ENCODE data around the gene SLC25A29. TPM values are rescaled to one million over a fixed set of nuclear protein-coding genes. Genes with fewer than 3 reads are reported as not detected.

The SLC25A29 gene
- total RNA-seq, 1 donor from 2014 or later = 58.9 TPM

DNA sequence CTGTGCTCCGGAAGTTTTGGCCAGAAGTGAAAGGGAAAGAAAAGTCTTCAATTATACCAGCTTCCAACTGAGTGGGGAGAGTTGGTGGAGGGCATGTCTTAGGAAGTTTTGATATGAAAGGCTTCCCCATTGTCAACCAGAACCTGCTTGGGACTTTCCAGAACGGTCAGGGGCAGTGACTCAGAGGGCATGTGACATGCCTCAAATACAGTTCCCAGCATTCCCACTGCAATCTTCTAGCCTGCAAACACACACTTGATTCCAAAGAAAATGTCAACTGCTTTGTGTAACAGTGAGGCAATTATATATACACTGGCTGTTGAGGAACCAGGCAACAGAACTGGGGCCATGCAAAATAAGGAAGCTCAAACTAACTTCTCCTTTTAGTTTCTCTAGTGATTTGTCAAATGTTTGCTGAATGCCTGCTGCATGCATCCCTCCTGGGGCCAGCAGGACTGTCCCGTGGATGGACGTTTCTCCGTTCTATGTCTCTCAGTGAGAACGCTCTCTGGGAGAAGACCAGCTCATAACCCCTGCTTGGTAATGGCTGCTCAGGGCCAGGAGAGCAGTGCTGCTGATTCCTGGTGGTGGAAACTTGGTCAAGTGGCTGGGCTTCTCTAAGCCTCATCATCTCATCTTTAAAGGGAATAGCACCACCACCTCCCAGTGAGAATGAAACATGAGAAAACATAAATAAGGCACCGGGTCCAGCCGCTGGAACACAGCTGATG is 35.2 kb upstream of the SLC25A29 start:
- DNase-seq (ENCODE audit: extremely low spot score in 2 of 2) = peak; percentile 64 to 80
- intact Hi-C loops (cut with DNase I) = no loop called here
- Histone ChIP-seq H3K36me3 (peaks cover 0 to 14% of the 10 kb centered on the region in 2 donors), H3K9me3 (no peaks in the 10 kb centered on the region), H3K27ac (peak overlapping the region; percentile 48), H3K4me1 (peaks cover 14% of the 10 kb centered on the region), H3K27me3 (no peaks in the 10 kb centered on the region), H3K4me3 (no peak overlapping the region)
- TF ChIP-seq POLR2A (IDR thresholded peaks at IDR 0.05) (no peak), POLR2AphosphoS5 (IDR thresholded peaks at IDR 0.05; ENCODE audit: insufficient read depth in 1 of 2, low read depth in 1 of 2) (peak in 1 of 2 donors; percentile 79)

DNA sequence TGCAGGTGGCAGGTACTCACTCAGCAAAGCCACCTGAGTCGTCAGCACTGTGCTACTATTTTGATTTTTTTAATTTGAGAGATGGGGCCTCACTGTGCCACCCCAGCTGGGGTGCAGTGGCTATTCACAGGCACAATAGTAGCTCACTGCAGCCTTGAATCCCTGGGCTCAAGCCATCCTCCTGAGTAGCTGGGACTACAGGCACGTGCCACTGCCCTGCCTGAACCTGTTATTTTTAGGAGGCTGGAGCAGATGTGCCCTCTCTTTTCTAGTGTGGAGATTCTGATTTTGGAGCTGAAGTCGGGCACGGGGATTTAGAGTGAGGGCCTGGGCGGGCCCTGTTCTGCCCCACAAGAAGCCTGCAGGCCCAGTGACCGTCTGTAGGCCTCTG is 34.2 kb upstream of the SLC25A29 start:
- no peak for TF ChIP-seq POLR2AphosphoS5 (IDR thresholded peaks at IDR 0.05; ENCODE audit: insufficient read depth in 1 of 2, low read depth in 1 of 2)
- TF ChIP-seq, protein P1, sequence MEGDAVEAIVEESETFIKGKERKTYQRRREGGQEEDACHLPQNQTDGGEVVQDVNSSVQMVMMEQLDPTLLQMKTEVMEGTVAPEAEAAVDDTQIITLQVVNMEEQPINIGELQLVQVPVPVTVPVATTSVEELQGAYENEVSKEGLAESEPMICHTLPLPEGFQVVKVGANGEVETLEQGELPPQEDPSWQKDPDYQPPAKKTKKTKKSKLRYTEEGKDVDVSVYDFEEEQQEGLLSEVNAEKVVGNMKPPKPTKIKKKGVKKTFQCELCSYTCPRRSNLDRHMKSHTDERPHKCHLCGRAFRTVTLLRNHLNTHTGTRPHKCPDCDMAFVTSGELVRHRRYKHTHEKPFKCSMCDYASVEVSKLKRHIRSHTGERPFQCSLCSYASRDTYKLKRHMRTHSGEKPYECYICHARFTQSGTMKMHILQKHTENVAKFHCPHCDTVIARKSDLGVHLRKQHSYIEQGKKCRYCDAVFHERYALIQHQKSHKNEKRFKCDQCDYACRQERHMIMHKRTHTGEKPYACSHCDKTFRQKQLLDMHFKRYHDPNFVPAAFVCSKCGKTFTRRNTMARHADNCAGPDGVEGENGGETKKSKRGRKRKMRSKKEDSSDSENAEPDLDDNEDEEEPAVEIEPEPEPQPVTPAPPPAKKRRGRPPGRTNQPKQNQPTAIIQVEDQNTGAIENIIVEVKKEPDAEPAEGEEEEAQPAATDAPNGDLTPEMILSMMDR (IDR thresholded peaks at IDR 0.05) = no peak
- no peak for TF ChIP-seq POLR2A (IDR thresholded peaks at IDR 0.05)
- no peak overlapping the region for H3K4me3 ChIP-seq
- H3K27ac ChIP-seq = no peak overlapping the region
- no peaks in the 10 kb centered on the region for H3K9me3 ChIP-seq
- H3K27me3 ChIP-seq = no peaks in the 10 kb centered on the region
- peaks cover 14% of the 10 kb centered on the region for H3K4me1 ChIP-seq
- peaks cover 0 to 8% of the 10 kb centered on the region in 2 donors for H3K36me3 ChIP-seq
- intact Hi-C loops (cut with DNase I) = no loop called here
- peak in 1 of 2 donors; percentile 47 for DNase-seq (ENCODE audit: extremely low spot score in 2 of 2)

DNA sequence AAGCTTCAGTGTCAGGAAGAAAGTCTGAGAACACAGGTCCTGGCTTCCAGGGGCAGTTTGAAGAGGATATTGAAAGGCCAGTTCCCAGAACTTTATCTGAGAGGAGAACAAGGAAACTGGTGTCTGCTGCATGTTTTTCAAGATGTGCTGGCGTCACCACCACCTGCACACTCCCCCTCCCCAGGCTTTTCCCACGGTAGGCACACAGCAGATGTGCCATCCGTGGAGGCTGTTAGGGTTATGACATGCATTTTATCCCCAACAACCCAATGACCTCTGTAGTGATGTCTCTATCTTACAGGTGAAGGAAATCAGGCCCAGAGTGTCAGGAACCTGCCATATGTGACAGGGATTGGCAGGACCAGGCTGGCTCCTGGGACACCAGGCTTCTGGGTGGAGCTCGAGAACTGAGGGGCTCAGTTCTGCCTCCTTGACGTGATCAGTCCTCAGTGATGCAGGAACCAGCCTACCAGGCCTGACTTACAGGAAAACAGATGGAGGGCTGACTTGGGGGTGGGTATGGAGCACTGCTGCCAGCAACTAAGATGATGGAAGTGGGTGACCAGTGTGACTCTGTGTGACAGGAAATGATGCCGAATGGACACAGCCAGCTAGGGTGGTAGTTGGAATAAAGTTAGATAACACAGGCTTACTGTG is 33.6 kb upstream of the SLC25A29 start:
- Histone ChIP-seq H3K4me1 (peaks cover 14% of the 10 kb centered on the region), H3K9me3 (no peaks in the 10 kb centered on the region), H3K4me3 (no peak overlapping the region), H3K27ac (no peak overlapping the region), H3K36me3 (peaks cover 0 to 8% of the 10 kb centered on the region in 2 donors), H3K27me3 (no peaks in the 10 kb centered on the region)
- no peak for TF ChIP-seq POLR2A (IDR thresholded peaks at IDR 0.05)
- TF ChIP-seq POLR2AphosphoS5 (IDR thresholded peaks at IDR 0.05; ENCODE audit: insufficient read depth in 1 of 2, low read depth in 1 of 2) = no peak
- TF ChIP-seq, protein P1 (IDR thresholded peaks at IDR 0.05) = no peak
- intact Hi-C loops (cut with DNase I) = no loop called here
- peak in 1 of 2 donors; percentile 60 for DNase-seq (ENCODE audit: extremely low spot score in 2 of 2)

DNA sequence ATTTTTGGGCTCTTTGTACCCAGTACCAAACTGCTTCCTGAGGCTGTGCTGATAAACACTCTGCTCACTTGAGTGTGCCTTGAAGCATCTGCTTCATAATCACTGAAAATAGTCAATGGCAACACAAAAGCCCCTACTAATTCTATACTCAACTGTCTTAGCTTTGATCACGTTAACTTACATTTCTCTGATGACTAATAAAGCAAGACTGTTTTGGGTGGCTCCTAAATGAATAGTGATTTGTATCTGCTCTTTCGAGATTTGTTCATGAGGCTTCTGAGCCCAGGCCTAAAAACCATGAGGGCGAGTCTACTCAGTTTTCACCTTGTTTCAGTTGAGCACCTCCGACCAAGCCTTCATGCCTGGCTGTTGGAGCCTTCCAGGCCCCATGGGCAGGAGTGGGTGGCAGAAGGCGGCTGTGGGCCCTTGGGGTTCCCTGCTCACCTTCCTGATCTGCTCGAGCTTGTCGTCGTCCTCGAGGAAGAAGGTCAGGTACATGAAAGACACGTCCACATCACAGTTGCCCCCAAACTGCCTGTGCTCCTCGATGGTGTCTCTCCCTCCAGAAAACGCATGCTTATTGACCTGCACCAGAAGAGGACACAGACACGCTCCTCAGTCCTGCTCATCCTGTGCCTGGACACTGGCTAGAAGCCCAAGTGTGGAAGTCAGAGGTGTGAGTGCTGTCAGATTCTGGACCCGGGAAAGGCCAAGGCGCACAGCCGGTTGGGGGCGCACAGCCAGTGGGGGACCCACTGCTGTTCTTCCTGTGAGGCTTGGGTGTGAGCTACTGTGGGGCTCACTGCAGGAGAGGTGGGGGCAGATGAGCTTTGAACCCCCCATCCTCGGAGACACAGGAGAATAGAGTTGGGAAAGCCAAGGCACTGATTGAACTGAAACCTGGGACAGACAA is 30.6 kb upstream of the SLC25A29 start:
- DNase-seq (ENCODE audit: extremely low spot score in 2 of 2) = no peak
- H3K36me3 ChIP-seq = peaks cover 0 to 16% of the 10 kb centered on the region in 2 donors
- TF ChIP-seq POLR2A (IDR thresholded peaks at IDR 0.05) (no peak), POLR2AphosphoS5 (IDR thresholded peaks at IDR 0.05; ENCODE audit: insufficient read depth in 1 of 2, low read depth in 1 of 2) (no peak)
- TF ChIP-seq, protein P1 (IDR thresholded peaks at IDR 0.05) = no peak

DNA sequence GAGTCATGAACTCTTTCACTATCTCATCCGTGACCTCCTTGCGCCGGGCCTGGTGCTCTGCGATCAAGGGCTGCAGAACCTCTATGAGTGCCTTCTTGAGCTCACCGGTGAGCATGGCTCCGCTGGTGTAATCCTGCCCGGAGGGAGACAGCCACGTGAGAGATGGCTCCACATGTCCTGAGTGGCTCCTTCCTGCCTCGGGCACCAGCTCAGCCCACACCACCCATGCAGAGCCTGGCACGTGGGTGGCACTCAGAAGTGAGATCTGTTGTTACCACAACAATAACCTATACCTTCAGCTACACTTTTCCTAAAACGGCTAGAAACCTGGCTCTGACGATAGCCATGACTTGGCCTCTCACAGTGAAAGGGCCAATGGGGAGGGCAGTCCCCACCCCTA is 28.7 kb upstream of the SLC25A29 start:
- Histone ChIP-seq H3K27me3 (no peaks in the 10 kb centered on the region), H3K9me3 (no peaks in the 10 kb centered on the region), H3K4me1 (no peaks in the 10 kb centered on the region), H3K27ac (no peak overlapping the region), H3K36me3 (peaks cover 0 to 16% of the 10 kb centered on the region in 2 donors), H3K4me3 (no peak overlapping the region)
- intact Hi-C loops (cut with DNase I) = no loop called here
- no peak for DNase-seq (ENCODE audit: extremely low spot score in 2 of 2)
- TF ChIP-seq, protein P1 (IDR thresholded peaks at IDR 0.05) = no peak
- no peak for TF ChIP-seq POLR2A (IDR thresholded peaks at IDR 0.05)
- no peak for TF ChIP-seq POLR2AphosphoS5 (IDR thresholded peaks at IDR 0.05; ENCODE audit: insufficient read depth in 1 of 2, low read depth in 1 of 2)

More for the DNA sequence above, 30.6 kb upstream of the SLC25A29 start:
- no peak overlapping the region for H3K27ac ChIP-seq
- intact Hi-C loops (cut with DNase I) = no loop called here
- no peak overlapping the region for H3K4me3 ChIP-seq
- peaks cover 11% of the 10 kb centered on the region for H3K4me1 ChIP-seq
- H3K27me3 ChIP-seq = no peaks in the 10 kb centered on the region
- H3K9me3 ChIP-seq = no peaks in the 10 kb centered on the region
